GM21576 (cell line): ENCODE measurements around the gene TMEM239.

Experiments
- ATAC-seq: cut with Tn5 transposase; IDR thresholded peaks from one replicate; pipeline ENCODE4 v1.9.1; 2021; ENCODE audit warnings: mild to moderate bottlenecking, moderate library complexity; ENCODE audit not compliant: unreplicated experiment

TMEM239 gene

DNA sequence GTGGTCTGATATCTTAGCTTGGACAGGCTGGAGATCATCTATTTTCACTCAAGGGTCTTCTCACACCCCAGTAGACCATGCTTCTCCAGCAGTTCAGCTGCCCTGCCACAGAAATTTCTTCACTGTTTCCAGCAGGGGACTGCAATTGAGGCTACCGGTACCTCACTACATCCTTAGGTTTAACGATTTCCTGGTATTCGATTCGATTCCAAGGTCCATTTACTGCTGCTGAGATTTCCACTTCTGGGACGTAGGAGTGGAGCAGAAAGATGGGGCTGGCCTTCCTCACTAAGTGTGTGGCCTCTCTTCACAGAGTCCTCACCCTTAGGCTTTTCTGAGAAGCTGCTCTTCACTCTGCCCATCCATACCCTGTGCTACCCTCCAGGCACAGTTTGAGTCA, 30.5 kb downstream of the TMEM239 start:
- ATAC-seq = no peak

DNA sequence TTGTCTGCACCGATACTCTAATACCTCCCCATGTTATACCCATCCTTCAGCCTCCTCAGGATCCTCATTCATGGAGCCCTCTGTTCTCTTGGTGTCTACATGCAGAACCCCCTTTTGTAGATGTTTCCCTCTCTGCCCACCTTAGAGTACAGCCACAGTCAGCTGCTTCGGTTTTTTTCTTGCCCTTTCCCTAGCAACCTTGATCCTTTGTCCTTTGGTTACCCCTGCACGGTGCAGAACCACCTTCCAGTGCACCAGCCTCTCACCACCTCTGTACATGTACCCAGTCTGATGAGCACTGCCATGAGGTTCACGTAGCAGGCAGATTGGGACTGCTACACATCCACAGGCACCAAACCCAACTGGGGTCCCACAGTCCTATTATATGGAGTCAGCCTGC, 31.6 kb downstream of the TMEM239 start:
- no peak for ATAC-seq

DNA sequence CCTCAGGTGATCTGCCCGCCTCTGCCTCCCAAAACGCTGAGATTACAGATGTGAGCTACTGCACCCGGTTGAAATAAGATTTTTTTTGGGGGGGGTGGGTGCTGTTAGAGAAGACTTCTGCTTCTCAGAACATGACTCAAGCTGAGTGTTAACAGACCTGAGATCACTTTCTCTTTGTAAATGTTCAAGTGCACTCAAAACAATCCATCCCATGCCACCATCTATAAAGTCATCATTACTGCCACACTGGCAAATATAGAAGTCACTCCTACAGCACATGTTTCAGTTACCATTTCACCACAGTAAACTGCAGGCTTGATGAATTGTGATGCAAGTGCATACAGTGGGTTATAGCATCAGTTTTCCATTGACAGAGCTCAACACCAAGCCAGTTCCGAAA, 33.4 kb downstream of the TMEM239 start:
- no peak for ATAC-seq

DNA sequence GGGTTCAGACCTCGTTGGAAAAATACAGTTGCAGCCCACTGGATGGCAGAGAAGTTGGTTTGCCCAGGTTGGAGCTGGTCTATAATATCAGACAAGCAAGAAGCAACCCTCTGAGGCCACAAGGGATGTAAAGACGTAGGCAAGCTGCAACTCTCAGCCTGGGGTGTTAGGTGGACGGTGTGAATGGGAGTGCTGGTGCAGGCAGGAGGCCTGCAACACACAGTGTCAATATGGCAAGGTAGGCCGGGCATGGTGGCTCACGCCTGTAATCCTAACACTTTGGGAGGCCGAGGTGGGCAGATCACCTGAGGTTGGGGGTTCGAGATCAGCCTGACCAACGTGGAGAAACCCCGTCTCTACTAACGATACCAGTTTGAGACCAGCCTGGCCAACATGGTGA, 34.9 kb downstream of the TMEM239 start:
- no peak for ATAC-seq

DNA sequence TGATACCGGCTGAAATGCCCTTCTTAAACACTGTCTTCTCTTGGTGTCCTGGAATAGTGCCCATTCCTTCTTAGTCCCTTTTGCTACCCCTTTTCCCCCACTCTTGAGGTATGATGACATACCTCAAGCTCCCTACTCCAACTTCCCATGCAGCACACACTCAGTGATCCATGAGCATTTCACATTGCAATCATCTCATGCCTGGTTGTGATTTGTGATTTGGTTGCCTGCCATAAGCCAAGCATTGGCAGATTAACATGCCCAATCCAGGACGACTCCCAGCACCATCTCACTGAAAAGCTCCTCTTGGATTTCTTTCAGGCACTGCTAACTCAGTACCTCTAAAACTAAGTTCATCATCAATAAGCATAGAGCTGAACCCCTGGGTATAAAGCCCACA, 42.4 kb downstream of the TMEM239 start:
- no peak for ATAC-seq

DNA sequence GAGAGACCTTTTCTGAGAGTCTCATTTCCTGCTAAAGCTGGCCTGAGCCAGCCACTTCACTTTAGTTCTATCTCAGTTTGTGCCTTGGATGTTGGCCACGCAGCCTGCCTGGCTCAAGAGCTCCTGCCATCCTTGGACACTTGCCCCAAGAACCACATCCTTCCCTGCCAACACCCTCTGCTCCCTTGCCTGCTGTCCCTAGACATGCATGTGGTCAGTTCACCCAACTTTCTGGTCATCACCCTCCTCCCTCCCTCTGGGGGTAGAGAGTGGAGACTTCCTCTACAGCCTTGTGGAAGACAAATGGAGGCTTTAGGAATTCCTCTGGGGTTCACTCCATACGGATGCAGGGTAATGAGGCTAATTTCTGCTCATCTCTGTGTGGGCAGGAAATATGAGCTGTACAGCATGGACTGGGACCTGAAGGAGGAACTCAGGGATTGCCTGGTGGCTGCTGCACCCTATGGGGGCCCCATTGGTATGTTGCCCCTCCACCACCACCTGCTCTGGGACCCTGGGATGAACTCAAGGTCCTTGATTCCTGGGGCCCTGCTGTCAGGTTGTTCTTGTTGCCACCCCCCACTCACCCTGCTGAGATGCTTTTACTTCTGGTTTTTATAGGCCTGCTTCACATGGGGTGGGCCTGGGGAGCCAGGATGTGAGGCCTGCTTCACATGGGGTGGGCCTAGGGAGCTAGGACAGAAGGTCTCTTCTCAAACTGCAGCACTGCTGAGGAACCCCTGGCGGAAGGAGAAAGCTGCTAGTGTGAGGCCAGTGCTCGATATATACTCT, 43.4 kb downstream of the TMEM239 start:
- no peak for ATAC-seq

DNA sequence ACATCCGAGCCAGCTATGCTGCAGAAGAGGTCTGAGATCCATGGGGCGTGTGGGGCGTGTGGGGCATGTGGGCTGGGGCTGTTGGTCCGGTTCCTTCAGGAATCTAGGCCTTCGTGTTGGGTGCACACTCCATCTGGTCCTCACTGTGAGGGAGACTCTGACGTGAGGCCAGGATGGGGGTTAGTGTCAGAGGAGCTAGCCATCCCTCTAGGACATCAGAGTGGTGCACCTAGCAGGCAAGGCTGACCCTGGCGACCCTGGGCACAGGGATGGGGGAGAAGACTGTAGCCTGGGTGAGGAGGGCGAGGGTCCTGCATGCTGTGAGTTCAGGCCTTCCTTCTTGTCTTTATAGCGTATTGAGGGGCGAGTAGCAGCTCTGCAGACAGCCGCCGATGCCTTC, 48.5 kb downstream of the TMEM239 start:
- no peak for ATAC-seq

DNA sequence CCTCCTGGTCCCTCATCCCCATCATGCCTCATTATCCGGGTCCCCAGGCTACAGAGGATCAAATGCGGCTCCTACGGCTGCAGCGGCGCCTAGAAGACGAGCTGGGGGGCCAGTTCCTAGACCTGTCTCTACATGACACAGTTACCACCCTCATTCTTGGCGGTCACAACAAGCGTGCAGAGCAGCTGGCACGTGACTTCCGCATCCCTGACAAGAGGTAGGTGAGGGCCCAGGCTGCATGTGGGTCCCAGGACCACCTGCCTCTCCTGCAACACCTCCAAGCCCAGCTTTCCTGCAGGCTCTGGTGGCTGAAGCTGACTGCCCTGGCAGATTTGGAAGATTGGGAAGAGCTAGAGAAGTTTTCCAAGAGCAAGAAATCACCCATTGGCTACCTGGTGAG, 48.9 kb downstream of the TMEM239 start:
- ATAC-seq = no peak

DNA sequence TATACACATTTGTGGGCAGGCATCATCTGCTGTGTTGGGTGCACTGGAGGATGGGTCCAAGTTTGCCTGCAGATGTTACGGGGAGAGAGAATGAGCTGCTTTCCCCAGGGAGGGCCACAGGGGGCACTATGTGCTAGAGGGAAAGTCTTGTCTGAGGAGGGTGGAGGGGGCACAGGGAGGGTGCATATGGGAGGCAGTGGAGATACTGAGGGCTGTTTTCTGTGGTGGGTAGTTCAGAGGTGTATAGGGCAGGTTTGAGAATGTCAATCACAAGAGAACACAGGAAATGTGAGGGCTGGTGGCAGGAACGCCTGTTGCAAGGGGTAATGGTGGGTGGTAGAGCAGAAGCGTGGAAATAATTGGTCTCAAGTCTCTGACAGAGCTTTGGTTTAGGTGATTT, 49.5 kb downstream of the TMEM239 start:
- no peak for ATAC-seq

DNA sequence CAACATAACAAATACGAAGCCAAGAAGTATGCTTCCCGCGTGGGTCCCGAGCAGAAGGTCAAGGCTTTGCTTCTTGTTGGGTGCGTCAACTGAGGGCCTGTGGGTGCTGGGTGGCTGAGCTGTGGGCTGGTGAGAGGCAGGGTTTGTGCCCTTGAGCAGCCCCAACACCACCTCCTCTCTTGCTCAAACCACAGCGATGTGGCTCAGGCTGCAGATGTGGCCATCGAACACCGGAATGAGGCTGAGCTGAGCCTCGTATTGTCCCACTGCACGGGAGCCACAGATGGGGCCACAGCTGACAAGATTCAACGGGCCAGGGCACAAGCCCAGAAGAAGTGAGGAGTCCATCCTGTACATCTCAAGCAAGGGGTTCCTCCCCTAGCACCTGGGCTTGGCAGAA, 50.1 kb downstream of the TMEM239 start:
- ATAC-seq = no peak

DNA sequence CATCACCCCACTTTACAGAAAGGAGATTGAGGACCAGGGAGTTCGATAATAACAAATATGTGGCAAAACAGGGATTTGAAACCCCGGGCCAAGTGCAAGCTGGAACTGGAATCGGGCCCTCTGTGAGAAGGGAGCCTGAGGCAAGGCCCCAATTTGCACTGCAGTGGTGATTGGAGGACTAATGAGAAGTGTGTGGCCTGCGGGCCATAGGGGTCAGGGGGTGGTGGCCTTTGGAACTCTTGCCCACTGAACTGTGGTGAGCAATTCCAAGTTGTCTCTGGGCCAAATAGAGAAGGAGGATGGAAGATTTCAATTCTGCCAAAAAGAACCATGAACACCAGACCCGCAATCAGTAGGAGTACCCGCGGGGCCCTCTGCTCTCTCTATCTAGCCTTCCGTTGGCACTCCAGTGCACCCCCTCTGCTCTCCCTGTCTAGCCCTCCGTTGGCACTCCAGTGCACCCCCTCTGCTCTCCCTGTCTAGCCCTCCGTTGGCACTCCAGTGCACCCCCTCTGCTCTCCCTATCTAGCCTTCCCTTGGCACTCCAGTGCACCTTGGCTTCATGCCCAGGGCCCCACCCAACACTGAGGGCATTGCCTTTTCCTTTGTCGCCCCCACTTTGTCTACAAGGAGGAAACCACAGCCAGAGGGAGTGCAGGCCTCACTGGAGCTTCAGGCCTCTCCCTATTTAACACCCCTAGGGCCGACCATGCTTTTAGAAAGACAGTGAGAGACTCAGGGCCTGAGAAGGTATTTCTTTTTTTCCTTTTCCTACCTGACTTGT, 51.1 kb downstream of the TMEM239 start:
- ATAC-seq = no peak
